Tibial nerve (tissue), 4 donors: ENCODE measurements around the gene TAF1C.

ENCODE experiments used
- EP300 ChIP-seq, 2 donors: sonication (generic); formaldehyde crosslinking; IDR thresholded peaks; one replicate each; pipeline ENCODE4 v1.6.1; 2017; ENCODE audit warnings: antibody characterized with exemption in 2 of 2, mild to moderate bottlenecking in 1 of 2
- POLR2A ChIP-seq, 2 donors: fragments of 450-650 bp; IDR thresholded peaks; one replicate each; pipeline ENCODE4 v1.6.1; 2017; ENCODE audit warnings: antibody characterized with exemption in 2 of 2, mild to moderate bottlenecking in 2 of 2, moderate library complexity in 2 of 2
- TF ChIP-seq, protein P1 (sequence below), 5 experiments: fragments of 200-600 bp in 3 of 5; fragments of 450-650 bp in 2 of 5; sonication (generic) in 3 of 5; IDR thresholded peaks; one replicate each; pipeline ENCODE4 v1.5.1; 2016 to 2019; ENCODE audit warnings: antibody characterized with exemption in 5 of 5, mild to moderate bottlenecking in 3 of 5, moderate library complexity in 2 of 5

DNA sequence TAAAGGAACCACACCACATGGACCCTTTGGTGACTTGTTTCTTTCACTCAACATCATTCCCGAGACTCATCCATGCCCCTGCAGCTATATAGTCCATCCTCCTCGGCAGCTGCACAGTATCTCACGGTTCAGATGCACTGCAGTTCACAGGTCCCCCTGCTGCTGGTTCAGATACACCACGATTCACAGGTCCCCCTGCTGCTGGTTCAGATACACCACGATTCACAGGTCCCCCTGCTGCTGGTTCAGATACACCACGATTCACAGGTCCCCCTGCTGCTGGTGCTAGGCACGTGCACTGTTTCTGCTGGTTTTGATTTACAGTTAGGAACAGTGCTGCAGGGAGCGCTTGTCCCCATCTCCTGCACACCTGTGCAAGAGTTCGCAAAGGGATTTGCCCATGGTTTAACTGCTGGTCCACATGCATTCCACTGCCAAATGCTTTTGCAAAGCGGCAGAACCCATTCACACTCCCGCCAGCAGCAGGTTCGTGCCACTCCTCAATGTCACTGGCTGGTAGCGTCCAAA, 45.6 kb downstream of the TAF1C start:
- TF ChIP-seq, protein P1, sequence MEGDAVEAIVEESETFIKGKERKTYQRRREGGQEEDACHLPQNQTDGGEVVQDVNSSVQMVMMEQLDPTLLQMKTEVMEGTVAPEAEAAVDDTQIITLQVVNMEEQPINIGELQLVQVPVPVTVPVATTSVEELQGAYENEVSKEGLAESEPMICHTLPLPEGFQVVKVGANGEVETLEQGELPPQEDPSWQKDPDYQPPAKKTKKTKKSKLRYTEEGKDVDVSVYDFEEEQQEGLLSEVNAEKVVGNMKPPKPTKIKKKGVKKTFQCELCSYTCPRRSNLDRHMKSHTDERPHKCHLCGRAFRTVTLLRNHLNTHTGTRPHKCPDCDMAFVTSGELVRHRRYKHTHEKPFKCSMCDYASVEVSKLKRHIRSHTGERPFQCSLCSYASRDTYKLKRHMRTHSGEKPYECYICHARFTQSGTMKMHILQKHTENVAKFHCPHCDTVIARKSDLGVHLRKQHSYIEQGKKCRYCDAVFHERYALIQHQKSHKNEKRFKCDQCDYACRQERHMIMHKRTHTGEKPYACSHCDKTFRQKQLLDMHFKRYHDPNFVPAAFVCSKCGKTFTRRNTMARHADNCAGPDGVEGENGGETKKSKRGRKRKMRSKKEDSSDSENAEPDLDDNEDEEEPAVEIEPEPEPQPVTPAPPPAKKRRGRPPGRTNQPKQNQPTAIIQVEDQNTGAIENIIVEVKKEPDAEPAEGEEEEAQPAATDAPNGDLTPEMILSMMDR (IDR thresholded peaks at IDR 0.05) = no peak
- TF ChIP-seq POLR2A (IDR thresholded peaks at IDR 0.05) (no peak), EP300 (IDR thresholded peaks at IDR 0.05) (no peak)
